ENCODE data around the gene KRTAP3-1. TPM values are rescaled to one million over a fixed set of nuclear protein-coding genes. Genes with fewer than 3 reads are reported as not detected.

The KRTAP3-1 gene
- total RNA-seq, 2 experiments from 2014 or later: not detected

DNA sequence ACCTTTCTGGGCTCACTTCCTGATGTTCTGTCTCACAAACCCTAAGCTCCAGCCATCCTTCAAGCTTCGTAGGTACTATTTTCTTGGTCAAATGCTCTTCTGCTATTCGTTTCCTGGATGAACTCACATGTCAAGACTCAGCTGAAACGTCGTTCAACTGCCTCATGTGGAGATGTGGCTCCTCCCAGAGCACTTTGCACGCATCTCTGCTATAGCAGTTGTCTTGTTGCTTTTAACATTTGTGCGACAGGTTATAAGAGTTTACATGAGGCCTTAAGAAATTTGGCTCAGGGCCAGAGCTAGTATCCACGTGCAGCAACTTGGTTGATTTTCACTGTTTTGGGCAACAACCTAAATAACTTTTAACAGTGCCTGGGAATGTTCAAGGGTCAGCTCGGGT lies 22.0 kb downstream of the KRTAP3-1 start:
- Histone ChIP-seq H2AFZ (ENCODE audit: low read length) (no peak overlapping the region; the same call in 1 of the 2 replicates), H3K27ac (ENCODE audit: low read depth, low read length, poor library complexity, severe bottlenecking) (no peak overlapping the region), H3K36me3 (ENCODE audit: insufficient read depth, low read length) (no peaks in the 10 kb centered on the region), H4K20me1 (ENCODE audit: insufficient read depth, low read length) (no peaks in the 10 kb centered on the region), H3K4me1 (ENCODE audit: insufficient read depth, low read length, poor library complexity, severe bottlenecking) (no peaks in the 10 kb centered on the region), H3K79me2 (ENCODE audit: insufficient read depth, low read depth, low read length) (no peaks in the 10 kb centered on the region), H3K4me2 (ENCODE audit: low read length) (no peak overlapping the region), H3K4me3 (ENCODE audit: low read depth, low read length, poor library complexity, severe bottlenecking) (no peak overlapping the region), H3K9me2 (ENCODE audit: insufficient read depth, low read length) (no peaks in the 10 kb centered on the region), H3K9me3 (ENCODE audit: low read length) (no peaks in the 10 kb centered on the region)
- BruUV-seq (replicated peaks): no TSS peak
- POLR2A ChIA-PET: no interaction called here
- intact Hi-C loops (cut with micrococcal nuclease; ENCODE audit: unreplicated experiment): no loop called here
- no peak for DNase-seq (ENCODE audit: low spot score)
- TF ChIP-seq, protein P1, sequence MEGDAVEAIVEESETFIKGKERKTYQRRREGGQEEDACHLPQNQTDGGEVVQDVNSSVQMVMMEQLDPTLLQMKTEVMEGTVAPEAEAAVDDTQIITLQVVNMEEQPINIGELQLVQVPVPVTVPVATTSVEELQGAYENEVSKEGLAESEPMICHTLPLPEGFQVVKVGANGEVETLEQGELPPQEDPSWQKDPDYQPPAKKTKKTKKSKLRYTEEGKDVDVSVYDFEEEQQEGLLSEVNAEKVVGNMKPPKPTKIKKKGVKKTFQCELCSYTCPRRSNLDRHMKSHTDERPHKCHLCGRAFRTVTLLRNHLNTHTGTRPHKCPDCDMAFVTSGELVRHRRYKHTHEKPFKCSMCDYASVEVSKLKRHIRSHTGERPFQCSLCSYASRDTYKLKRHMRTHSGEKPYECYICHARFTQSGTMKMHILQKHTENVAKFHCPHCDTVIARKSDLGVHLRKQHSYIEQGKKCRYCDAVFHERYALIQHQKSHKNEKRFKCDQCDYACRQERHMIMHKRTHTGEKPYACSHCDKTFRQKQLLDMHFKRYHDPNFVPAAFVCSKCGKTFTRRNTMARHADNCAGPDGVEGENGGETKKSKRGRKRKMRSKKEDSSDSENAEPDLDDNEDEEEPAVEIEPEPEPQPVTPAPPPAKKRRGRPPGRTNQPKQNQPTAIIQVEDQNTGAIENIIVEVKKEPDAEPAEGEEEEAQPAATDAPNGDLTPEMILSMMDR (conservative IDR thresholded peaks at IDR 0.05; ENCODE audit: low read length): no peak
- CTCF ChIA-PET (ENCODE audit: unreplicated experiment): no interaction called here

DNA sequence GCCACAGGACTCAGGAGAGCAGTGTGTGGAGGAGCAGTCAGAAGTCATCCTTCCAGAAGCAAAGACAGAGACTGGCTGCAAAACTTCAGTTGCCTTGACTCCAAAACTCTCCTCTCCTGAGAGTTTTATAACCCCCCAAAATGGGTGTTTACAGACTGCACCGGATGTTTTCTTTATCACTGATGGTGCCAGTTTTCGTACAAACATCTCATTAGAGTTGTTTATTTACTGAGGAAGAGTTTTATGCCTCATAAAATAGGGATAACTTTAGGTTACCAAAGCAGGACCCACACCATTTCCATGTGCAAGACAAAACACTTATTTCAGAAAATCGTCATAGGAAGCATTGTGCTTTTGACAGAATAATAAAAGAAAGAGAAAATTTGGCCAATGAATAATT lies 24.7 kb downstream of the KRTAP3-1 start, which contains the start of gene KRT40:
Gene KRT40, minus strand, starts transcription at position 101 of the 400 bp plus-strand sequence. Its CDS starts 53 bp downstream, at position 48.
- Histone ChIP-seq H3K36me3 (ENCODE audit: insufficient read depth, low read length) (no peaks in the 10 kb centered on the region), H3K4me1 (ENCODE audit: insufficient read depth, low read length, poor library complexity, severe bottlenecking) (no peaks in the 10 kb centered on the region), H3K4me2 (ENCODE audit: low read length) (no peak within 1 kb of the TSS), H3K4me3 (ENCODE audit: low read depth, low read length, poor library complexity, severe bottlenecking) (no peak within 1 kb of the TSS), H3K27ac (ENCODE audit: low read depth, low read length, poor library complexity, severe bottlenecking) (no peak within 1 kb of the TSS), H3K79me2 (ENCODE audit: insufficient read depth, low read depth, low read length) (no peaks in the 10 kb centered on the region), H4K20me1 (ENCODE audit: insufficient read depth, low read length) (no peaks in the 10 kb centered on the region), H3K9me2 (ENCODE audit: insufficient read depth, low read length) (no peaks in the 10 kb centered on the region), H3K9me3 (ENCODE audit: low read length) (no peaks in the 10 kb centered on the region), H2AFZ (ENCODE audit: low read length) (no peak within 1 kb of the TSS)
- POLR2A ChIA-PET: no interaction called here
- CTCF ChIA-PET (ENCODE audit: unreplicated experiment): no interaction called here
- no peak for TF ChIP-seq EZH2phosphoT487 (IDR thresholded peaks at IDR 0.05; ENCODE audit: borderline replicate concordance, low read depth, low read length)
- TF ChIP-seq, protein P1 (conservative IDR thresholded peaks at IDR 0.05; ENCODE audit: low read length): no peak
- no peak for DNase-seq (ENCODE audit: low spot score)
- intact Hi-C loops (cut with micrococcal nuclease; ENCODE audit: unreplicated experiment): no loop called here
- BruUV-seq (replicated peaks): no TSS peak

- H3K4me2 ChIP-seq (ENCODE audit: low read length): no peak overlapping the region
- no peak overlapping the region for H2AFZ ChIP-seq (ENCODE audit: low read length)
- intact Hi-C loops (cut with micrococcal nuclease; ENCODE audit: unreplicated experiment): no loop called here
- no peaks in the 10 kb centered on the region for H3K4me1 ChIP-seq (ENCODE audit: insufficient read depth, low read length, poor library complexity, severe bottlenecking)
- H3K27ac ChIP-seq (ENCODE audit: low read depth, low read length, poor library complexity, severe bottlenecking): no peak overlapping the region
- no TSS peak for BruUV-seq (replicated peaks)
- H3K79me2 ChIP-seq (ENCODE audit: insufficient read depth, low read depth, low read length): no peaks in the 10 kb centered on the region
- no peak overlapping the region for H3K4me3 ChIP-seq (ENCODE audit: low read depth, low read length, poor library complexity, severe bottlenecking)
- no peak for DNase-seq (ENCODE audit: low spot score)
- no peaks in the 10 kb centered on the region for H3K36me3 ChIP-seq (ENCODE audit: insufficient read depth, low read length)
- TF ChIP-seq, protein P1 (conservative IDR thresholded peaks at IDR 0.05; ENCODE audit: low read length): no peak
- TF ChIP-seq EZH2phosphoT487 (IDR thresholded peaks at IDR 0.05; ENCODE audit: borderline replicate concordance, low read depth, low read length): no peak
- no peaks in the 10 kb centered on the region for H3K9me3 ChIP-seq (ENCODE audit: low read length)
- no peaks in the 10 kb centered on the region for H4K20me1 ChIP-seq (ENCODE audit: insufficient read depth, low read length)
- POLR2A ChIA-PET: no interaction called here
- CTCF ChIA-PET (ENCODE audit: unreplicated experiment): no interaction called here
- H3K9me2 ChIP-seq (ENCODE audit: insufficient read depth, low read length): no peaks in the 10 kb centered on the region
Observed at GRCh38 chr17:40981115-40981514, 27.8 kb downstream of the KRTAP3-1 start.

Measured in OCI-LY7 (cell line).